ENCODE data around the gene PCTP.

PCTP gene

GRCh38 chr17:55811536-55811935 lies 60.7 kb downstream of the PCTP start:
- no peak for DNase-seq

GRCh38 chr17:55812323-55812722 lies 61.5 kb downstream of the PCTP start:
- DNase-seq: no peak

- no peak for DNase-seq
Observed at GRCh38 chr17:55813944-55814343, 63.1 kb downstream of the PCTP start.

GRCh38 chr17:55814377-55814776 lies 63.5 kb downstream of the PCTP start:
- no peak for DNase-seq

- DNase-seq: no peak
Observed at GRCh38 chr17:55816532-55817396, 65.9 kb downstream of the PCTP start.

- no peak for DNase-seq
Observed at GRCh38 chr17:55817397-55817709, 66.5 kb downstream of the PCTP start.

- no peak for DNase-seq
Observed at GRCh38 chr17:55818026-55818425, 67.2 kb downstream of the PCTP start.

GRCh38 chr17:55818451-55819375 lies 67.9 kb downstream of the PCTP start:
- DNase-seq: no peak

GRCh38 chr17:55820675-55821074 lies 69.8 kb downstream of the PCTP start:
- no peak for DNase-seq

GRCh38 chr17:55822028-55822427 lies 71.2 kb downstream of the PCTP start:
- no peak for DNase-seq

- DNase-seq: no peak
Observed at GRCh38 chr17:55825213-55825612, 74.4 kb downstream of the PCTP start.

Measured in DMS 273 treated with DMSO at 0.1 percent for 48 hours (cell line).